Astrocyte of the cerebellum (primary cell): ENCODE data around the gene MATCAP1.
A peak's percentile ranks its signal among the peaks of the same experiment; 100 is the strongest.

Source experiments
- DNase-seq: peaks from one replicate; pipeline ENCODE4 v3.0.0-alpha.2; 2011; ENCODE audit warnings: low read depth
- H3K4me3 ChIP-seq: 2 replicates; pipeline ENCODE4 v1.5.1; 2011; ENCODE audit warnings: mild to moderate bottlenecking, low read depth, low read length, moderate library complexity
- CTCF ChIP-seq: IDR thresholded peaks from 2 replicates; pipeline ENCODE4 v1.5.1; 2012; ENCODE audit warnings: low read length, low read depth, moderate library complexity, mild to moderate bottlenecking; ENCODE audit errors: missing control alignments
- in situ Hi-C: cut with HindIII; loops from 2 replicates; pipeline ENCODE4 v1.10.0; 2017; ENCODE audit warnings: low sequenced_read_pairs

The MATCAP1 gene

DNA sequence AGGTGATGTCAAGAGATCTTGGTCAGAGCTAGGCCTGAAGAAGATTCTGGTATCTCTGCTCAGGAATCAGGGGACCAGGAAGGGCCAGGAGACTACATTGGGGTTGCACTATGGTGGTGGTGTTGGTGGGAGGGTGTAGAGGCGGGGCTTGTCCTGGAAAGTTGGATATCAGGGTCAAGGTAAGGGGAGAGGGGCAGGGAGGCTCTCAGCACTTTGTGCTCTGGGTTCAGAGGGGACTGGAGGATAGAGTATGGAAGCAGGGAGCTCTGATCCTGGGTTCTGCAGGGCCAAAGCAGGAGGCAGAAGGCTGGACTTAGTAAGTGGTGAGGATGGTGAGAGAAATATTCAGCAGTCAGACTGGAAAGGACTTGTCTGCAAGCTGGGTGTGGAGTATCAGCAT lies 10.4 kb downstream of the MATCAP1 start:
- in situ Hi-C loops, result no loop called here
- H3K4me3 ChIP-seq, result no peak overlapping the region
- DNase-seq, result no peak
- no peak for TF ChIP-seq CTCF

GRCh38 chr16:67170949-67171649 lies 12.7 kb downstream of the MATCAP1 start:
- no peak for TF ChIP-seq CTCF
- peak overlapping the region; percentile 35 for H3K4me3 ChIP-seq
- no peak for DNase-seq
- in situ Hi-C loops, result no loop called here

- no peak for TF ChIP-seq CTCF
- DNase-seq, result no peak
- peak within 1 kb of the TSS; percentile 35 for H3K4me3 ChIP-seq
- in situ Hi-C loops, result no loop called here
Observed at GRCh38 chr16:67170168-67170948, 13.4 kb downstream of the MATCAP1 start, which contains the start of gene NOL3. Gene NOL3, plus strand, starts transcription at chr16:67170538.

DNA sequence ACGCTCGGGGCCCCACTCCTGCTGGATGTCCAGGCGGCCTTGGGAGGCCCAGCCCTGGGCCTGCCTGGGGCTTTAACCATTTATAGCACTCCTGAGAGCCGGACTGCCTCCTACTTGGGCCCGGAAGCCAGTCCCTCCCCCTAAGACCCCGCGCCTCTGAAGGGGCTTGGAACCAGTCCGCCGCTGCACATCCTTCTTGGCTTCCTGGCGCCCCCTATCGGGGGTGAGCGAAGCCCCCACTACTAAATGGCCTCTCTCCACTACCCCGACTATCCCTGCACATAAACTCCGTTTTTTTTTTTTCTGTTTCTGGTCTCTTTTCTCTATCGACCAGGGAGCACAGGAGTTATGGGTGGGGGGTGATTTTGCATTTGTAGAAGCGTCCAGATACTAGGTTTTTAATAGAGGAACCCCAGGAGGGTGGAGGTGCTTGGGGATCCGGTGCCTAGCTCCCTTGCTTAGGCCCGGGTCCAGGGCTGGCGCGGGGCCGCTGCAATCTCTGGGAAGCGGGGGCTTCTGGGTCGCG lies 14.1 kb downstream of the MATCAP1 start:
- no peak for DNase-seq
- in situ Hi-C loops, result no loop called here
- H3K4me3 ChIP-seq, result peak overlapping the region; percentile 35
- peak; percentile 65 for TF ChIP-seq CTCF

DNA sequence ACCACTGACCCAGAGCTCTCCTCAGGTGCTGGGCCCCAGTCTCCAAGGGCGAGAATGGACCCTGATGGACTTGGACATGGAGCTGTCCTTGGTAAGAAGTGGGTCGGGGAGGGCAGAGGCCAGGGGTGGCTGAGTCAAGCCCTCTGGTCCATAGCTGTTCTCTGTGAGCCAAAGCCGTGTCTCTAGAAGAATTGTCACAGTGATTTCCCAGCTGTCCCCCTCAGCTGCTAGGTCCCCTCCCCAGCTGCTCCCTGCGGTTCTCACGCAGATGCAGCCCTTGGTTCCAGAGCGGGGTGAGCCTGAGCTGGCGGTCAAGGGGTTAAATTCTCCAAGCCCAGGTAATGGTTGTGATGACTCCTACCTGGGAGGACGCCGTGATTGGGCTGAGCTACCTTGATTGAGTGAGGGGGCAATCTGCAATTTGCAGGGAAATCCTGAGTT lies 14.7 kb downstream of the MATCAP1 start:
- no peak overlapping the region for H3K4me3 ChIP-seq
- TF ChIP-seq CTCF, result no peak
- in situ Hi-C loops, result no loop called here

DNA sequence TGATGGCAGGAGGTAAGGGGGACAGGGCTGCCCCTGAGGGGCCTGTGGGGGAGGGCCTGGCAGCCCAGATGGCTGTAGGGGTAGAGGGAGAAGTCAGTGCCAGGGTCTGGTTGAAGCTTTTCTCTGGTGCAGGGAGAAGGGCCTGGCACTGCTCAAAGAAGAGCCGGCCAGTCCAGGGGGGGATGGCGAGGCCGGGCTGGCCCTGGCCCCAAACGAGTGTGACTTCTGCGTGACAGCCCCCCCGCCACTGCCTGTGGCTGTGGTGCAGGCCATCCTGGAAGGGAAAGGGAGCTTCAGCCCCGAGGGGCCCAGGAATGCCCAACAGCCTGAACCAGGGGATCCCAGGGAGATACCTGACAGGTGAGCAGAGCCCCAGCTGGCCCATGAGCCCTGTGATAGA lies 16.2 kb downstream of the MATCAP1 start:
- in situ Hi-C loops, result no loop called here
- no peak for DNase-seq
- TF ChIP-seq CTCF, result no peak
- H3K4me3 ChIP-seq, result no peak overlapping the region

More for the DNA sequence above, 14.7 kb downstream of the MATCAP1 start:
- no peak for DNase-seq
